HEK293 (cell line): ENCODE results near the gene LAMTOR5.

ENCODE experiments used
- ZNF184 ChIP-seq: fragments of 450-650 bp; IDR thresholded peaks from 2 replicates; pipeline ENCODE4 v1.5.1; 2018; ENCODE audit warnings: missing biosample characterization, mild to moderate bottlenecking, missing genetic modification characterization
- ZNF223 ChIP-seq: fragments of 450-650 bp; formaldehyde crosslinking; IDR thresholded peaks from 2 replicates; pipeline ENCODE4 v1.5.1; 2016; ENCODE audit warnings: missing biosample characterization, missing genetic modification characterization
- TF ChIP-seq, protein P1 (sequence below): fragments of 450-650 bp; formaldehyde crosslinking; IDR thresholded peaks from 2 replicates; pipeline ENCODE4 v1.5.1; 2017; ENCODE audit warnings: missing biosample characterization, missing genetic modification characterization
- TF ChIP-seq, protein P2 (sequence below): fragments of 450-650 bp; formaldehyde crosslinking; IDR thresholded peaks from 2 replicates; pipeline ENCODE4 v1.5.1; 2016; ENCODE audit warnings: missing biosample characterization, missing genetic modification characterization

DNA sequence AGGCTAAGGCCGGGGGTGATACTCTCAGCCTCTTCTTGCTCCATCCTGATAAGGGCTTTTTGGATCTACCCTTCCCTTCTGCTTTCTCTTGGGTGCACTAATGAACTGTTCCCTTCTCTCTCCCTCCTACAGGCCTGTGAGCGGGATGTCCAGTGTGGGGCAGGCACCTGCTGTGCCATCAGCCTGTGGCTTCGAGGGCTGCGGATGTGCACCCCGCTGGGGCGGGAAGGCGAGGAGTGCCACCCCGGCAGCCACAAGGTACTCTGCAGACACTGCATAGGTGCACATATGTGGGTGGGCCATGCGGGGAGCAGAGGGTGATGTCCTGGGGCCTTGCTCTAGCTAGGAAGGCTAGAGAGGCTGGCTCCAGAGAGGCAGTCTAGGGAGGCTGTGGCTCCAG lies 46.3 kb upstream of the LAMTOR5 start:
- TF ChIP-seq ZNF223 (tag by site-specific recombination) = no peak
- TF ChIP-seq, protein P1, sequence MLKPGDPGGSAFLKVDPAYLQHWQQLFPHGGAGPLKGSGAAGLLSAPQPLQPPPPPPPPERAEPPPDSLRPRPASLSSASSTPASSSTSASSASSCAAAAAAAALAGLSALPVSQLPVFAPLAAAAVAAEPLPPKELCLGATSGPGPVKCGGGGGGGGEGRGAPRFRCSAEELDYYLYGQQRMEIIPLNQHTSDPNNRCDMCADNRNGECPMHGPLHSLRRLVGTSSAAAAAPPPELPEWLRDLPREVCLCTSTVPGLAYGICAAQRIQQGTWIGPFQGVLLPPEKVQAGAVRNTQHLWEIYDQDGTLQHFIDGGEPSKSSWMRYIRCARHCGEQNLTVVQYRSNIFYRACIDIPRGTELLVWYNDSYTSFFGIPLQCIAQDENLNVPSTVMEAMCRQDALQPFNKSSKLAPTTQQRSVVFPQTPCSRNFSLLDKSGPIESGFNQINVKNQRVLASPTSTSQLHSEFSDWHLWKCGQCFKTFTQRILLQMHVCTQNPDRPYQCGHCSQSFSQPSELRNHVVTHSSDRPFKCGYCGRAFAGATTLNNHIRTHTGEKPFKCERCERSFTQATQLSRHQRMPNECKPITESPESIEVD (tag by site-specific recombination) = no peak
- TF ChIP-seq ZNF184 (tag by site-specific recombination) = no peak
- TF ChIP-seq, protein P2, sequence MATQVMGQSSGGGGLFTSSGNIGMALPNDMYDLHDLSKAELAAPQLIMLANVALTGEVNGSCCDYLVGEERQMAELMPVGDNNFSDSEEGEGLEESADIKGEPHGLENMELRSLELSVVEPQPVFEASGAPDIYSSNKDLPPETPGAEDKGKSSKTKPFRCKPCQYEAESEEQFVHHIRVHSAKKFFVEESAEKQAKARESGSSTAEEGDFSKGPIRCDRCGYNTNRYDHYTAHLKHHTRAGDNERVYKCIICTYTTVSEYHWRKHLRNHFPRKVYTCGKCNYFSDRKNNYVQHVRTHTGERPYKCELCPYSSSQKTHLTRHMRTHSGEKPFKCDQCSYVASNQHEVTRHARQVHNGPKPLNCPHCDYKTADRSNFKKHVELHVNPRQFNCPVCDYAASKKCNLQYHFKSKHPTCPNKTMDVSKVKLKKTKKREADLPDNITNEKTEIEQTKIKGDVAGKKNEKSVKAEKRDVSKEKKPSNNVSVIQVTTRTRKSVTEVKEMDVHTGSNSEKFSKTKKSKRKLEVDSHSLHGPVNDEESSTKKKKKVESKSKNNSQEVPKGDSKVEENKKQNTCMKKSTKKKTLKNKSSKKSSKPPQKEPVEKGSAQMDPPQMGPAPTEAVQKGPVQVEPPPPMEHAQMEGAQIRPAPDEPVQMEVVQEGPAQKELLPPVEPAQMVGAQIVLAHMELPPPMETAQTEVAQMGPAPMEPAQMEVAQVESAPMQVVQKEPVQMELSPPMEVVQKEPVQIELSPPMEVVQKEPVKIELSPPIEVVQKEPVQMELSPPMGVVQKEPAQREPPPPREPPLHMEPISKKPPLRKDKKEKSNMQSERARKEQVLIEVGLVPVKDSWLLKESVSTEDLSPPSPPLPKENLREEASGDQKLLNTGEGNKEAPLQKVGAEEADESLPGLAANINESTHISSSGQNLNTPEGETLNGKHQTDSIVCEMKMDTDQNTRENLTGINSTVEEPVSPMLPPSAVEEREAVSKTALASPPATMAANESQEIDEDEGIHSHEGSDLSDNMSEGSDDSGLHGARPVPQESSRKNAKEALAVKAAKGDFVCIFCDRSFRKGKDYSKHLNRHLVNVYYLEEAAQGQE (tag by site-specific recombination) = no peak
